IMR-90 (cell line): ENCODE data around the gene DVL3. TPM values are rescaled to one million over a fixed set of nuclear protein-coding genes. Genes with fewer than 3 reads are reported as not detected.

Source experiments
- ATAC-seq: fragments of 200-7000 bp; cut with Tn5 transposase; 2 replicates; pipeline ENCODE4 v1.9.1; 2020; ENCODE audit warnings: low read depth, mild to moderate bottlenecking, moderate library complexity
- BruUV-seq: library from RNA; stranded (reverse); fragments of 400-500 nt; replicated peaks from 2 replicates; lab custom pipeline; 2021; lab: Mats Ljungman, UMichigan
- CTCF ChIA-PET: fragments of 300-600 bp; formaldehyde crosslinking; extraction: SDS; loops from one replicate; lab custom pipeline; 2021; ENCODE audit warnings: antibody characterized with exemption; lab: Yijun Ruan, JAX
- POLR2A ChIA-PET: fragments of 300-600 bp; sonication (Branson Sonifier 250); formaldehyde crosslinking; loops from one replicate; lab custom pipeline; 2022; ENCODE audit warnings: antibody characterized with exemption; ENCODE audit not compliant: unreplicated experiment; lab: Charles Lee
- DNase-seq: peaks from one replicate; pipeline ENCODE4 v3.0.0; 2013
- H2AFZ ChIP-seq: replicated peaks from 2 replicates; pipeline ENCODE3; 2013; ENCODE audit warnings: low read length, mild to moderate bottlenecking; ENCODE audit not compliant: poor library complexity
- H2AK5ac ChIP-seq: 2 replicates; pipeline ENCODE4 v1.6.1; 2013; ENCODE audit warnings: low read depth, low read length, inconsistent platforms
- H2AK9ac ChIP-seq: replicated peaks from 2 replicates; pipeline ENCODE3; 2013; ENCODE audit warnings: mild to moderate bottlenecking, low read depth, low read length, moderate library complexity; ENCODE audit not compliant: poor library complexity
- H2BK120ac ChIP-seq: 2 replicates; pipeline ENCODE4 v1.6.1; 2013; ENCODE audit warnings: low read depth, low read length, inconsistent platforms
- H2BK15ac ChIP-seq: 3 replicates; pipeline ENCODE4 v1.6.1; 2013; ENCODE audit warnings: low read depth, low read length, inconsistent platforms
- H2BK20ac ChIP-seq: 2 replicates; pipeline ENCODE4 v1.6.1; 2013; ENCODE audit warnings: low read depth, mild to moderate bottlenecking, inconsistent platforms, low read length, moderate library complexity
- H2BK5ac ChIP-seq: 2 replicates; pipeline ENCODE4 v1.6.1; 2013; ENCODE audit warnings: mild to moderate bottlenecking, low read depth, low read length, inconsistent platforms; ENCODE audit not compliant: poor library complexity, severe bottlenecking
- H3K14ac ChIP-seq: replicated peaks from 2 replicates; pipeline ENCODE4 v1.6.1; 2013; ENCODE audit warnings: low read depth, low read length, inconsistent platforms
- H3K18ac ChIP-seq: 2 replicates; pipeline ENCODE4 v1.6.1; 2013; ENCODE audit warnings: low read depth, low read length, control low read depth
- H3K23ac ChIP-seq: 2 replicates; pipeline ENCODE4 v1.6.1; 2013; ENCODE audit warnings: low read depth, low read length, inconsistent platforms
- H3K27ac ChIP-seq: 2 replicates; pipeline ENCODE4 v1.5.1; 2013; ENCODE audit warnings: mild to moderate bottlenecking, control low read depth, low read length; ENCODE audit not compliant: insufficient read depth
- H3K27me3 ChIP-seq: 2 replicates; pipeline ENCODE4 v1.6.1; 2013; ENCODE audit warnings: low read length; ENCODE audit not compliant: control insufficient read depth, insufficient read depth
- H3K36me3 ChIP-seq: 2 replicates; pipeline ENCODE4 v1.6.1; 2013; ENCODE audit warnings: low read length, mixed read lengths; ENCODE audit not compliant: control insufficient read depth, insufficient read depth
- H3K4ac ChIP-seq: 2 replicates; pipeline ENCODE4 v1.6.1; 2013; ENCODE audit warnings: low read depth, low read length, inconsistent platforms
- H3K4me1 ChIP-seq: 2 replicates; pipeline ENCODE4 v1.6.1; 2013; ENCODE audit warnings: low read length, mixed read lengths; ENCODE audit not compliant: control insufficient read depth, insufficient read depth
- H3K4me2 ChIP-seq: 2 replicates; pipeline ENCODE4 v1.6.1; 2013; ENCODE audit warnings: low read depth, mild to moderate bottlenecking, control low read depth, low read length, moderate library complexity
- H3K4me3 ChIP-seq: 2 replicates; pipeline ENCODE4 v1.5.1; 2013; ENCODE audit warnings: low read depth, mild to moderate bottlenecking, control low read depth, low read length, moderate library complexity; ENCODE audit not compliant: insufficient read depth
- H3K56ac ChIP-seq: 2 replicates; pipeline ENCODE4 v1.6.1; 2013; ENCODE audit warnings: low read length, inconsistent platforms; ENCODE audit not compliant: insufficient read depth; ENCODE audit errors: extremely low read depth
- H3K79me1 ChIP-seq, 2 experiments: 2 replicates each; pipeline ENCODE4 v1.6.1; 2013; ENCODE audit warnings: low read length in 2 of 2, inconsistent platforms in 1 of 2, low read depth in 1 of 2
- H3K9ac ChIP-seq: 2 replicates; pipeline ENCODE4 v1.6.1; 2013; ENCODE audit warnings: low read depth, low read length, control low read depth
- H3K9me1 ChIP-seq: 2 replicates; pipeline ENCODE4 v1.6.1; 2013; ENCODE audit warnings: low read length, inconsistent platforms; ENCODE audit not compliant: insufficient read depth
- H3K9me3 ChIP-seq: 2 replicates; pipeline ENCODE4 v1.6.1; 2013; ENCODE audit warnings: low read length; ENCODE audit not compliant: control insufficient read depth, insufficient read depth
- H4K20me1 ChIP-seq: 2 replicates; pipeline ENCODE4 v1.6.1; 2013; ENCODE audit warnings: low read length, inconsistent platforms; ENCODE audit not compliant: insufficient read depth
- H4K5ac ChIP-seq: 2 replicates; pipeline ENCODE4 v1.6.1; 2013; ENCODE audit warnings: mild to moderate bottlenecking, low read depth, low read length, control low read depth
- H4K8ac ChIP-seq, 2 experiments: 2 replicates each; pipeline ENCODE4 v1.6.1; 2013; ENCODE audit warnings: low read depth in 2 of 2, low read length in 2 of 2, control low read depth in 1 of 2, inconsistent platforms in 1 of 2
- H4K91ac ChIP-seq: 2 replicates; pipeline ENCODE4 v1.6.1; 2013; ENCODE audit warnings: low read depth, low read length, inconsistent platforms; ENCODE audit not compliant: insufficient read depth
- BHLHE40 ChIP-seq: fragments of 150-350 bp; IDR thresholded peaks from 2 replicates; pipeline ENCODE4 v1.6.1; 2016; ENCODE audit warnings: mild to moderate bottlenecking, low read depth, low read length
- CEBPB ChIP-seq: IDR thresholded peaks from 2 replicates; pipeline ENCODE4 v1.6.1; 2012; ENCODE audit warnings: low read depth, low read length, improper control_type of control experiment
- CHD1 ChIP-seq: IDR thresholded peaks from 2 replicates; pipeline ENCODE4 v1.6.1; 2012; ENCODE audit warnings: low read depth, low read length, improper control_type of control experiment
- FOS ChIP-seq: fragments of 150-350 bp; IDR thresholded peaks from 2 replicates; pipeline ENCODE4 v1.6.1; 2016; ENCODE audit warnings: low read depth, low read length
- MAFK ChIP-seq: IDR thresholded peaks from 2 replicates; pipeline ENCODE4 v1.6.1; 2012; ENCODE audit warnings: low read depth, low read length, improper control_type of control experiment
- MAZ ChIP-seq: IDR thresholded peaks from 2 replicates; pipeline ENCODE4 v1.6.1; 2012; ENCODE audit warnings: low read depth, mild to moderate bottlenecking, low read length, improper control_type of control experiment, moderate library complexity, borderline replicate concordance
- MXI1 ChIP-seq: IDR thresholded peaks from 2 replicates; pipeline ENCODE4 v1.6.1; 2012; ENCODE audit warnings: low read depth, mild to moderate bottlenecking, low read length, moderate library complexity, borderline replicate concordance
- NFE2L2 ChIP-seq: fragments of 150-350 bp; IDR thresholded peaks from 2 replicates; pipeline ENCODE4 v1.6.1; 2016; ENCODE audit warnings: low read depth, mild to moderate bottlenecking, low read length
- POLR2A ChIP-seq: IDR thresholded peaks from 2 replicates; pipeline ENCODE4 v1.6.1; 2012; ENCODE audit warnings: mild to moderate bottlenecking, low read depth, low read length
- RCOR1 ChIP-seq: IDR thresholded peaks from 2 replicates; pipeline ENCODE4 v1.6.1; 2012; ENCODE audit warnings: mild to moderate bottlenecking, low read length, improper control_type of control experiment; ENCODE audit not compliant: insufficient replicate concordance
- RFX5 ChIP-seq: IDR thresholded peaks from 2 replicates; pipeline ENCODE4 v1.8.0; 2012; ENCODE audit warnings: low read depth, mild to moderate bottlenecking, low read length, moderate library complexity
- SMC3 ChIP-seq: fragments of 150-350 bp; IDR thresholded peaks from 2 replicates; pipeline ENCODE4 v1.6.1; 2016; ENCODE audit warnings: low read depth, mild to moderate bottlenecking, antibody characterized with exemption, low read length, moderate library complexity
- WGBS, 2 experiments: methylation state at CpG; one replicate each; pipeline versions ENCODE4 v1.1.5 to v1.1.7; 2013; ENCODE audit warnings: missing lambda C conversion rate in 2 of 2; ENCODE audit not compliant: insufficient read length in 1 of 2; ENCODE audit errors: extremely low coverage in 2 of 2; 5-methylcytosine and 5-hydroxymethylcytosine counted together
- dilution Hi-C: fragments of 300-500 bp; cut with HindIII; formaldehyde crosslinking; loops from one replicate; pipeline ENCODE4 v1.14.3; 2018; ENCODE audit warnings: low sequenced_read_pairs; ENCODE audit not compliant: unreplicated experiment
- in situ Hi-C: fragments of 300-500 bp; cut with MboI; formaldehyde crosslinking; loops from 3 replicates; pipeline ENCODE4 v1.14.3; 2019; ENCODE audit warnings: low sequenced_read_pairs, inconsistent platforms, mixed read lengths
- intact Hi-C: fragments of 100-400 bp; cut with micrococcal nuclease; formaldehyde crosslinking; loops from 2 replicates; pipeline ENCODE4 v1.10.0; 2022
- polyA plus RNA-seq, 3 experiments: library from polyadenylated mRNA; depleted of rRNA; stranded (reverse); fragments of >200 nt; gene quantifications; 2 replicates each; pipeline ENCODE4 v1.2.3, GENCODE V29; 2012; ENCODE audit warnings: low replicate concordance in 1 of 3
- total RNA-seq: library from RNA; depleted of rRNA; stranded (reverse); fragments of >200 nt; gene quantifications from 2 replicates; pipeline ENCODE4 v1.2.3, GENCODE V29; 2012
- TF ChIP-seq, protein P1 (sequence below): fragments of 150-350 bp; IDR thresholded peaks from 2 replicates; pipeline ENCODE4 v1.6.1; 2016; ENCODE audit warnings: low read depth, mild to moderate bottlenecking, low read length, moderate library complexity, borderline replicate concordance
- TF ChIP-seq, protein P2 (sequence below): conservative IDR thresholded peaks from 2 replicates; pipeline ENCODE4 v1.5.1; 2012; ENCODE audit warnings: mild to moderate bottlenecking, low read depth, low read length, improper control_type of control experiment

Gene DVL3
- total and polyA plus RNA-seq, 2 of the 4 experiments (the other 2 are of a cell fraction): 23.3 to 40.4 TPM

DNA sequence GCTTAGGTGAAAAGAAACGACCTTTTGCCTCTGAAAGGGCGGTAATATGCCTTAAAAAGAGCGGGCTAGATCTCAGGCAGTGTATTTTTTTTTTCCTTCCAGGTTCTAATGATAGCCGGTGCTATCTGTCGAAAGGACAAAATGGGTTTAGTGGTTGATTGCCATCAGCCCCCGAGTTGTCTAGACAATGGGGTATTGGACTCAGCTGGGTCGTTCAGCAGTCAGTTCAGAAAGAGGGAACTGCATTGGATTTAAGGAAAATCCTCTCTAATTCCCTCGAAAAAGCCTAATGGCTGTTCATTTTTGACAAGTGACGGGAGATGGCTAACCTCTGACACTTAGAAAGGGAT, 19.3 kb upstream of the DVL3 start (continued):
- TF ChIP-seq, protein P1, sequence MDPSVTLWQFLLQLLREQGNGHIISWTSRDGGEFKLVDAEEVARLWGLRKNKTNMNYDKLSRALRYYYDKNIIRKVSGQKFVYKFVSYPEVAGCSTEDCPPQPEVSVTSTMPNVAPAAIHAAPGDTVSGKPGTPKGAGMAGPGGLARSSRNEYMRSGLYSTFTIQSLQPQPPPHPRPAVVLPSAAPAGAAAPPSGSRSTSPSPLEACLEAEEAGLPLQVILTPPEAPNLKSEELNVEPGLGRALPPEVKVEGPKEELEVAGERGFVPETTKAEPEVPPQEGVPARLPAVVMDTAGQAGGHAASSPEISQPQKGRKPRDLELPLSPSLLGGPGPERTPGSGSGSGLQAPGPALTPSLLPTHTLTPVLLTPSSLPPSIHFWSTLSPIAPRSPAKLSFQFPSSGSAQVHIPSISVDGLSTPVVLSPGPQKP: no peak
- no peak for TF ChIP-seq MAFK

DNA sequence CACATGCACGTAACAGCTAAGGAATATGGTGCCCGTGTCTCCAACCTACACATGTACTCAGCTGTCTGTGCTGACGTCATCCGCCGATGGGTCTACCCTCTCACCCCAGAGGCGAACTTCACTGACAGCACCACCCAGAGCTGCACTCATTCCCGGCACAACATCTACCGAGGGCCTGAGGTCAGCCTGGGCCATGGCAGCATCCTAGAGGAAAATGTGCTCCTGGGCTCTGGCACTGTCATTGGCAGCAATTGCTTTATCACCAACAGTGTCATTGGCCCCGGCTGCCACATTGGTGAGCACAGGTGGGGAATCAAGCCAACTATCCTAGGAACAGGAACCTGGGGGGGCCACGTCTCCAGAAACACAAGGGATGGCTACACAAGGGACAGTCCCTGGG, 14.7 kb upstream of the DVL3 start:
- no peak overlapping the region for H4K5ac ChIP-seq
- H3K4me2 ChIP-seq: no peak overlapping the region
- H3K27me3 ChIP-seq: no peaks in the 10 kb centered on the region
- H3K79me1 ChIP-seq: peaks cover 20 to 51% of the 10 kb centered on the region in 2 experiments
- peaks cover 7% of the 10 kb centered on the region for H3K9me1 ChIP-seq
- in situ Hi-C loops (no loop called here), dilution Hi-C loops (no loop called here), intact Hi-C loops (no loop called here)
- no peak overlapping the region for H4K91ac ChIP-seq
- no peak overlapping the region for H3K14ac ChIP-seq
- no peak overlapping the region for H3K18ac ChIP-seq
- no peak for DNase-seq
- 92% methylated on average over 9 of the region's 10 CpGs; no CpG with 5 or more reads in 1 of the 2 experiments for WGBS, 2 experiments
- no peak overlapping the region for H3K4ac ChIP-seq
- H3K36me3 ChIP-seq: peaks cover 47% of the 10 kb centered on the region
- CTCF ChIA-PET: no interaction called here
- no peak overlapping the region for H3K9ac ChIP-seq
- no peak overlapping the region for H2BK15ac ChIP-seq
- no peak overlapping the region for H2AK5ac ChIP-seq
- no peak overlapping the region for H3K27ac ChIP-seq
- BruUV-seq: no TSS peak
- H2BK20ac ChIP-seq: no peak overlapping the region
- H3K9me3 ChIP-seq: no peaks in the 10 kb centered on the region
- H2AK9ac ChIP-seq: no peak overlapping the region
- H3K56ac ChIP-seq: no peak overlapping the region
- peaks cover 2% of the 10 kb centered on the region; the same call in 1 of the 2 replicates for H3K4me1 ChIP-seq
- H4K8ac ChIP-seq: no peak overlapping the region
- no peak overlapping the region for H3K4me3 ChIP-seq
- H4K20me1 ChIP-seq: peaks cover 14% of the 10 kb centered on the region
- H2AFZ ChIP-seq: peak overlapping the region; percentile 39
- H2BK120ac ChIP-seq: no peak overlapping the region
- POLR2A ChIA-PET: no interaction called here
- no peak overlapping the region for H2BK5ac ChIP-seq
- ATAC-seq: no peak
- no peak overlapping the region for H3K23ac ChIP-seq
- TF ChIP-seq, protein P1: no peak
- TF ChIP-seq RCOR1: no peak
- TF ChIP-seq NFE2L2: no peak
- no peak for TF ChIP-seq BHLHE40
- no peak for TF ChIP-seq CEBPB
- no peak for TF ChIP-seq FOS
- TF ChIP-seq POLR2A: no peak
- no peak for TF ChIP-seq RFX5
- TF ChIP-seq SMC3: no peak
- TF ChIP-seq MAZ: no peak
- no peak for TF ChIP-seq MAFK
- TF ChIP-seq MXI1: no peak
- TF ChIP-seq, protein P2, sequence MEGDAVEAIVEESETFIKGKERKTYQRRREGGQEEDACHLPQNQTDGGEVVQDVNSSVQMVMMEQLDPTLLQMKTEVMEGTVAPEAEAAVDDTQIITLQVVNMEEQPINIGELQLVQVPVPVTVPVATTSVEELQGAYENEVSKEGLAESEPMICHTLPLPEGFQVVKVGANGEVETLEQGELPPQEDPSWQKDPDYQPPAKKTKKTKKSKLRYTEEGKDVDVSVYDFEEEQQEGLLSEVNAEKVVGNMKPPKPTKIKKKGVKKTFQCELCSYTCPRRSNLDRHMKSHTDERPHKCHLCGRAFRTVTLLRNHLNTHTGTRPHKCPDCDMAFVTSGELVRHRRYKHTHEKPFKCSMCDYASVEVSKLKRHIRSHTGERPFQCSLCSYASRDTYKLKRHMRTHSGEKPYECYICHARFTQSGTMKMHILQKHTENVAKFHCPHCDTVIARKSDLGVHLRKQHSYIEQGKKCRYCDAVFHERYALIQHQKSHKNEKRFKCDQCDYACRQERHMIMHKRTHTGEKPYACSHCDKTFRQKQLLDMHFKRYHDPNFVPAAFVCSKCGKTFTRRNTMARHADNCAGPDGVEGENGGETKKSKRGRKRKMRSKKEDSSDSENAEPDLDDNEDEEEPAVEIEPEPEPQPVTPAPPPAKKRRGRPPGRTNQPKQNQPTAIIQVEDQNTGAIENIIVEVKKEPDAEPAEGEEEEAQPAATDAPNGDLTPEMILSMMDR: no peak
- TF ChIP-seq CHD1: no peak
